GM12892 (cell line): ENCODE measurements around the gene TMEM147.

Source experiments
- DNase-seq: peaks from one replicate; pipeline ENCODE4 v3.0.0; 2011; ENCODE audit not compliant: insufficient read length
- FAIRE-seq: peaks from 2 replicates; lab custom pipeline; 2011; peaks lifted over from hg19 to GRCh38; lab: Jason Lieb, UNC
- POLR2A ChIP-seq: IDR thresholded peaks from 2 replicates; pipeline ENCODE4 v1.6.1; 2011; ENCODE audit warnings: low read depth, low read length, control low read depth
- POLR2AphosphoS5 ChIP-seq: IDR thresholded peaks from 2 replicates; pipeline ENCODE4 v1.6.1; 2011; ENCODE audit warnings: low read depth, low read length, control low read depth
- TAF1 ChIP-seq: IDR thresholded peaks from 2 replicates; pipeline ENCODE4 v1.6.1; 2011; ENCODE audit warnings: low read depth, mild to moderate bottlenecking, control low read depth, low read length, borderline replicate concordance

Gene TMEM147

DNA sequence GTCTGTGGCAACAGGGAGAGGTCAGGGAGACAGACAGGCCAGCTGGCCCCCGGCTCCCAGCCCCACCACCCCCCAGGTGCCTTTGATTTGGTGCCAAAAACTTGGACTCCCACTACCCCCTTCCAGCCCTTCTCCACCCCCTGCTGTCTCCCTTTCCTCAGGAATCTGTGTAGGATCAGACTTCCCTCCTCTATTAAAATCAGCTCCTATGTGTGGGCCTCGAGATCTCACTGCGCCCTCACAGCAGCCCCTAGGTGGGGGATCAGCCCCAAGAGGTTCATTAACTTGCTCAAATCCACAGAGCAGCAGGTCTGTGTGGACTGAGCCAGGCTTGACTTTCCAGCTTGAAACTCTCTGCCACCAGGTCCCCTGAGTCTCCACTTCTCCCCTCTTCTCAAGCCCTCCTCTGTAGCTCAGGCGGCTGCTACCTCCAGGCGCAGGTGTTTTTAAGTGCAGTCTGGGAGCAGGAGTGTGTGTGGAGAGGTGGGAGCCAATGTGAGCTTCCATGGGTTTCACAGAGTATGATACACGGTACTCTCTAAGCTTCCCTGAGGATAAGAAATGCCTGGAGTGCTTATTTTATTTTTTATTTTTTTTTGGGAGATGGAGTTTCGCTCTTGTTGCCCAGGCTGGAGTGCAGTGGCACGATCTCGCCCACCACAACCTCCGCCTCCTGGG is 10.5 kb upstream of the TMEM147 start:
- FAIRE-seq: no peak
- no peak for TF ChIP-seq TAF1
- no peak for TF ChIP-seq POLR2A
- no peak for TF ChIP-seq POLR2AphosphoS5

GRCh38 chr19:35539314-35539713 is 6.1 kb upstream of the TMEM147 start:
- DNase-seq (no peak), FAIRE-seq (peak; percentile 90)
- TF ChIP-seq TAF1: no peak
- no peak for TF ChIP-seq POLR2A

More for the DNA sequence above, 10.5 kb upstream of the TMEM147 start:
- DNase-seq: no peak

DNA sequence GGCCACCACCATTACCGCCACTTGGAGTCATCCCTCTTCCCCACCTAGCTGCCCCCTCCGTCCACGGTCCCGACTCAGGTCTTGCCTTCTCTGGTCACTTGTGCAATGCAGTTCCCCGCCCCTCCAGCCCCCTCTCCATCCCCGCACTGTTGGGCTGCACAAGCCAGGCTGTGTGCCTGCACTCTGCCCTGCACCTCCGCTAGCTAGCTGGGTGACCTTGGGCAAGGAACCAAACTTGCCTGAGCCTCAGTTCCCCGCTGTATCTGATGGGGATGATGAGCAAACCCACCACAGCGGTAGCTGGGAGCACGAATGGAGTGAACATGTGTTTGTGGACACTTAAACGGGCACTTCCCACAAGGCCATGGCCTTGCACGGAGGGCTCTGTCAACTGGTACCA is 5.6 kb upstream of the TMEM147 start:
- no peak for TF ChIP-seq POLR2A
- no peak for TF ChIP-seq POLR2AphosphoS5
- no peak for TF ChIP-seq TAF1
- FAIRE-seq (no peak), DNase-seq (no peak)

GRCh38 chr19:35540356-35540927 is 5.0 kb upstream of the TMEM147 start:
- FAIRE-seq (peak; percentile 64), DNase-seq (no peak)
- TF ChIP-seq POLR2A (no peak), POLR2AphosphoS5 (no peak), TAF1 (no peak)

DNA sequence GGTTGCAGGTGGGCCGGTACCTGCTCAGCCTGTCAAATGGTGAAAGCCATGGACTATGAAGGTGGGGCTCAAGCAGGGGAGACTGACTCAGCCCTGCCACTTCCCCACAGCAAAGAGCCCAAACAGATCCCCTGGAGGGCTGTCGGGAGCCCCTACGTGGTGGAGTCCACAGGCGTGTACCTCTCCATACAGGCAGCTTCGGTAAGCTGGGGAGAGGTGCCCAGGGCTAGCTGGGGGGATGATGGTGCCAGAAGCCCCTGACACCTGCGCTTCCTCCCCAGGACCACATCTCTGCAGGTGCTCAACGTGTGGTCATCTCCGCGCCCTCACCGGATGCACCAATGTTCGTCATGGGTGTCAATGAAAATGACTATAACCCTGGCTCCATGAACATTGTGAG is 3.2 kb upstream of the TMEM147 start:
- no peak for FAIRE-seq
- DNase-seq: no peak
- TF ChIP-seq POLR2A: no peak
- no peak for TF ChIP-seq TAF1
- no peak for TF ChIP-seq POLR2AphosphoS5

GRCh38 chr19:35543280-35544109 is 1.9 kb upstream of the TMEM147 start:
- TF ChIP-seq POLR2A (no peak), POLR2AphosphoS5 (no peak), TAF1 (no peak)
- FAIRE-seq (no peak), DNase-seq (no peak)

DNA sequence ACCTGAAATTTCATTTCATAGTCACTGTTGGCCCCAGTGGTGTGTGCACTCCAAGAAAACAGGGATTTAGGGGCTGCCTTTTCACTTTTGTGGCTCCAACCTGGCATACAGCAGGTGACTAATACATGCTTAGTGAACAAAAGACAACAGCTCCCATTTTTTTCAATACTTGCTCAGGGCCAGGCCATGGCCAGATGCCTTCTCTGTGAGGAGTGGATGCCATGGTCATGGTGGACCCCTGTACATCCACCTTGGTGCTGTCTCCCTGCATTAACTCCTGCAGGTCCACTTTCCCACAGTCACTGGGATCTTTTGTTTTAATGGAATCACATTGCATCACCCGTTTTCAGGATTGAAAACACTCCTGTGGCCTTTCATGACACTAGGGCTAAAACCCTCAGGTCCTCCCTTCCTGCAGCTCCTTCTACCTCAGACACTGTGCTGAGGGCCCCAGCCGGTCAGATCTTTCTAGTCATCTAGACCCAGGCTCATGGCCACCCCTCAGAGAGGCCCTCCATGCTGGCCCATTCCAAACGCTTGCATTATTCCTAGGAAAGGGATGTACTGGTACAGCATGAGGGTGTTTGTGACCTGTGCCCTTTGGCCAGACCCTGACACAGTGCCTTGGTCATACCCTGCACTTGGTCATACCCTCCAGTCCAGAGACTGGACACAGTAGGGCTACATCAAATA is 1.2 kb upstream of the TMEM147 start:
- DNase-seq: no peak
- FAIRE-seq: peak; percentile 53
- TF ChIP-seq TAF1: no peak

DNA sequence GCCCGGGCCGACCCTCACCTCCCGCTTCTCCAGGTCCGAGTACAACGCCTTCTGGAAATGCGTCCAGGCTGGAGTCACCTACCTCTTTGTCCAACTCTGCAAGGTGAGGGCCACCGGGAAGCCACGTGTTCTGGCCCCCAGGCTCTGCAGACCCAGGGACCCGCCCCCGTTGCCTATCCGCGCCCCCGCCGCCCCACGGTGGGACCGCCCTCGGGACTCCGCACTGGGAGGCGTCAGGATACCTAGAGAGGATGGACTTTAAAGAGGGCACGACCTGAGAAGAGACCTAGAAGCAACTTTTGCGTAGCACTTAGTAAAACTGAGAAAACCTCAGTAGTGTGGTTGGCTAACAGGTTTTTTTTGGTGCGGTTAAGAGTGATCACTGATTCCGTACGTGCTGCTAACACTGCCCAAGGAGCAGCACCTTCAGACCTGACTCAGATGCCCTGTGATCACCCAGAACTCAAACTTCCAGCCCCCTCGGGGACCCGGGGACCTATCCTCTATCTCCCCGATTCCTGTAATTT is 492 bp downstream of the TMEM147 start:
- no peak for FAIRE-seq
- no peak for TF ChIP-seq POLR2AphosphoS5
- no peak for TF ChIP-seq TAF1
- TF ChIP-seq POLR2A: no peak
- DNase-seq: peak; percentile 71

- no peak for TF ChIP-seq TAF1
- TF ChIP-seq POLR2AphosphoS5: no peak
- TF ChIP-seq POLR2A: no peak
- peak; percentile 33 for FAIRE-seq
Measured at GRCh38 chr19:35546532-35546931, 1.1 kb downstream of the TMEM147 start.

GRCh38 chr19:35549174-35549788 is 3.9 kb downstream of the TMEM147 start:
- TF ChIP-seq POLR2AphosphoS5: no peak
- TF ChIP-seq TAF1: no peak
- TF ChIP-seq POLR2A: no peak; the same call in 1 of the 2 replicates
- peak; percentile 86 for FAIRE-seq
- peak; percentile 73 for DNase-seq

More at GRCh38 chr19:35546532-35546931, 1.1 kb downstream of the TMEM147 start:
- no peak for DNase-seq

- FAIRE-seq (no peak), DNase-seq (no peak)
- TF ChIP-seq POLR2A: no peak
- TF ChIP-seq TAF1: no peak
- no peak for TF ChIP-seq POLR2AphosphoS5
Measured at GRCh38 chr19:35549879-35550523, 4.6 kb downstream of the TMEM147 start.
